Measurements from ENCODE around the gene WDR37.

GRCh38 chr10:1063232-1063865 lies 7.2 kb downstream of the WDR37 start:
- TF ChIP-seq CTCF (IDR thresholded peaks at IDR 0.05): no peak
- no peak for TF ChIP-seq POLR2AphosphoS5 (IDR thresholded peaks at IDR 0.05; ENCODE audit: low read depth, low read length)
- no peak for TF ChIP-seq TEAD4 (IDR thresholded peaks at IDR 0.05; ENCODE audit: borderline replicate concordance, insufficient read depth)
- TF ChIP-seq EP300 (IDR thresholded peaks at IDR 0.05; ENCODE audit: borderline replicate concordance in 1 of 2, low read depth in 1 of 2, low read length in 1 of 2): no peak
- no peak for TF ChIP-seq CHD2 (IDR thresholded peaks at IDR 0.05; ENCODE audit: low read length, partially characterized antibody)
- no peak for TF ChIP-seq EZH2phosphoT487 (IDR thresholded peaks at IDR 0.05; ENCODE audit: borderline replicate concordance, low read depth)
- TF ChIP-seq MAX (IDR thresholded peaks at IDR 0.05; ENCODE audit: low read depth): no peak
